ENCODE data around the gene DCX. TPM values are rescaled to one million over a fixed set of nuclear protein-coding genes. Genes with fewer than 3 reads are reported as not detected.
"Not testable (repeated sequence)": the region's sequence is repeated elsewhere in the genome, so short reads cannot be mapped to it uniquely, and the experiment has no call there.

Gene DCX
- polyA plus RNA-seq, 3 donors: 2.0 to 2.2 (median 2.1) TPM

DNA sequence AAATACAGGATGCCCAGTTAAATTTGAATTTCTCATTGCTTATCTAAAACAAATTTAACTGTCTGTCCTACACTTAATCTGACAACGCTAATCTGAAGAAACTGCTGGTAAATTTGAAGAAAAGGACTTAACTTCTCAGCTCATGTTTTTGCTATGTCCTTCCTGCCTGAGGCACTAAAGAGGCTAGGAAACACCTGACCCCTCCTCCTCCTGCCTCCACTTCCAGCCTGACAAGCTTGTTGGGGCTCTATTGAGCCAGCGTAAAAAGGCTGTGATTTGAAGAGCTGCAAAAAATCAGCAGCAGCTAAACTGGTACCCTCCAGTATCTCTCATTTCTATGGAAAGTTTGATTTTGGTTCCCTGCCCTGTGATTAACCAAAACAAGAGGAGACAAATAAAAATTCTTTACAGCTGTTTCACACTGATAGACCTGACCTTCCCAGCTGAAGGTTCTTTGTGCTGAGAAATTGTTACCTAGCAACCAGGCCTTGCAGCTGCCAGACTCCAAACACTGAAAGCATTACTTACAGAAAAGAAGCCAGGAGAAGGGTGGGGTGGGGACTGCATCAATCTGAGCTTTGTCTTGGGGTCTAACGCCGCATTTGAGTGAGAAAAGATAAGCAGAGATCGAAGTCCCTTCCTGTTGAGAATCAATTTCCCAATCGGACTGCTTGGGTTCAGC, 35.0 kb downstream of the DCX start:
- DNase-seq (ENCODE audit: extremely low read depth in 1 of 11, low read depth in 9 of 11, low spot score in 4 of 11): no peak

DNA sequence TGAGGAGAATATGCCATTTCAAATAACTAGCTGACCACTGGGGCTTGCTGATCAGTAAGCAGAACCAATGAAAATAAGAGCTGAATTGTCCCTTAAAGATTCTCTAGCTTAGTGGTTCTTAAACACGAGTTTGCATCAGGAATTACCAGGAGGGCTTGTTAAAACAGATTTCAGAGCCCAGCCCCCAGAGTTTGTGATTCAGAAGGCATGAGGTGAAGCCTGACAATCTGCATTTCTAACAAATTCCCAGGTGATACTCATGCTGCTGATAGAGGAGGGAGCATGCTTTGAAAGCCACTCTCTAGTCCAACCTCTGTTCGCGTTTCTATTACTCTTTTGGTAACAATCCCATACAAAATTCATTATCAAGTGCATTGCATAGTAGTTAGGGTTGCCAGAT, 35.5 kb downstream of the DCX start:
- no peak for DNase-seq (ENCODE audit: extremely low read depth in 1 of 11, low read depth in 9 of 11, low spot score in 4 of 11)

DNA sequence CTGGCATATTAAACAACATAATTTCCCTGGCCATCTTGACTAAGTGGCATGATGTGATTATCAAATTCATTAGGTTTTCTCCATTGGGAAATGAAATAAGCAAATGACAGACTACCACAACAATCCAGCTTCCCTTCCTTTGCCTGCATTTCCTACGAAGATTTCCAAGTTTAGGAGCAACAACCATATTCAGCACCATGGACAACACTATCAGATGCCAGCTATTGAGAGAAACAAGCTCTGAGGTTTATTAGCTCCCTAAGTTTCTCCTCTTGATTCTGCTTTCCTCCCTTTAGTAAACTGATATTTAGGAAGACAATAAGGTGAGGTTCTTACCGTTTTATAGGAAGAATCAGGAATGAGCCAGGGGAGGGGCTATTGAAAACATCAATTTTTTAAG, 36.2 kb downstream of the DCX start:
- DNase-seq (ENCODE audit: extremely low read depth in 1 of 11, low read depth in 9 of 11, low spot score in 4 of 11): peak in 9 of 11 donors; percentile 2 to 20 (median 7)

DNA sequence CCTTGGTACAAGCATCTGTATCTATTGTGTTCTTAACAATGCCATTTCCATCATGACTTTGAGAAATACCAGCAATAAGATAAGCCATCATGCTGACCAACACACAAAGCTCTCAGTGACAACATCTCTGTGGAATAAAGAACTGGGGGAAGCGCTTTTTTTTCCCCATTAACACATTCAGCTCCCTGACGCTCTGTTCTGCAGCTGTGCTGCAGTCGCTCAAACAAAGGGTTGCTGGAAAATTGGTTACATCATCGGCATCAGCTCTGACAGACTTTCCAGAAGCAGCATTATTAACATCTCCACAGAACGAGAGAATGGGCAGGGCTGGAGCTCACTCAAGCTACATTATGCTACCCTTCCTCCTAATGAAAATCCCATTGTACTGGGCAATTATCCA, 39.9 kb downstream of the DCX start:
- DNase-seq (ENCODE audit: extremely low read depth in 1 of 11, low read depth in 9 of 11, low spot score in 4 of 11): no peak

DNA sequence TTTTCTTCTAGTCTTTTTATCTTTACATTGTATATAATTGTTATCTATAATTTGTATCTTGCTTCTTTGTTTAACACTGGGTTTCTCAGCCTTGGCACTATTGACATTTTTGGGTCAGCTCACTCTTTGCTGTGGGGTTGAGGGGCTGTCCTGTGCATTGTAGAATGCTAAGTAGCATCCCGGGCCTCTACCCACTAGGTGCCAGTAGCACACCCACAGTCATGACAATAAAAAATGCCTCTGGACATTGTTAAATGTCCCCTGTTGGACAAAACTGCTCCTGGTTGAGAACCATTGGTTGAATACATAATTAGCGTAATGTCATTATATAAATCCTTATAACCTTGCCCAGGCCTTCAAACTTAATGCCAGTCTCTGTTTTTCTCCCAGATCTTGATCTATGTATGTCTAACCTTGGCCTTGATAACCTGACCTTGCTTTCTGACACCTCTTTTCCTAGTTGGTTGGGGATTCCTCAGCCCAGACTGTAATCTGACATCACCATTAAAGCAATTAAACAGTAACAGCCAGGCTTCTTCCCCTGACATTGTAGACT, 46.1 kb downstream of the DCX start:
- DNase-seq (ENCODE audit: extremely low read depth in 1 of 11, low read depth in 9 of 11, low spot score in 4 of 11): no peak

DNA sequence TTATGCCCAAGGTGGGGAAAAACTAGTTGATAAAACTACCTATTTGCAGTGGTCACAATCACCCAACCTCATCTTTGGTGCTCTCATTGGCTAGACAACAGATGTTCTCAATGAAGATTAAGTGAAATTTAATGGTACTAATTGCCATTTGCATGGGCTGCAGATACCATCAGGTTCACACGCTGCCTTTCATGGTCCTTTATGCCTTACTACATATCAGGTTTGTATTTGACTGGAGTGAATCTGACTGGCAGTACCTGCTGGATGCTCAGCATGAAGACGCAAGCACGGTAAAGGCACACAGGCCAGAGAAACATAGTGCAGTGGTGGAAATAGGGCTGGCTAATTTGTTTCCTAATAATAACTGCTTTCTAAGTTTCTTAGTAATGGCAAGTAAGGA, 48.3 kb downstream of the DCX start:
- DNase-seq (ENCODE audit: extremely low read depth in 1 of 11, low read depth in 9 of 11, low spot score in 4 of 11): no peak

DNA sequence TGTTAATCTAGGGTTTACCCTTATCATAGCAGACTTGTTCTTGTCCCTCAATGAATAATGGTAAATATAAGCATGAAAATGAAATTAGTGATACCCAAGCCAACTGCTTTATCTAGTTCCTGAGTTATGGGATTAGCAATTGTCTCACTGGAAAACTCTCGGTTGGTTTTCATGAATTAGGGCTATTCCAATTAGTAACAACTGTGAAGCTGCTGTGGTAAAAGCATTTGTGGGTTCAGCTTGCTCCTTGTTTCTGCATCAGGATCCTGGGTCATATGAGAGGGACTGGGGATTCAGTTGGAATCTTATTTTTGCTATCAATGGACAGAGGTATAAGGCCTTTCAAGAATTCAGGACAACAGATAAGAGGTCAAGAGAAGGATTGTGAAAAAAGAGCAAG, 50.2 kb downstream of the DCX start:
- DNase-seq (ENCODE audit: extremely low read depth in 1 of 11, low read depth in 9 of 11, low spot score in 4 of 11): no peak

DNA sequence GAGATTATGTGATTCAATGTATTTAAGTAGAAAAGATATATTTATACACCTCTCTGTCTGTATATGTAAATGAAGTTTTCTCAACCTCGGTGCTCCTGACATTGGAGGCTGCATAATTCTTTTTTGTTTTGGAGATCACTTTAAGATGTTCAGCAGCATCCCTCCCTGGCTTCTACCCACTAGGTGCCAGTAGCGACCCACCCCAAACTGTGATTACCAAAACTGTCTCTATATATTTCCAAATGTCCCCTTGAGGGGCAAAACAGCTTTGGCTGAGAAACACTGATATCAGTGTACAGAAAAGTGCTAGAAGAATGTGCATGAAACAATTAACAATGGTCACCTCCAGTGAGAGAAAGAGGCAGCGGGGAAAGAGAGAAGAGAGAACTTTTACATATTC, 51.2 kb downstream of the DCX start:
- no peak for DNase-seq (ENCODE audit: extremely low read depth in 1 of 11, low read depth in 9 of 11, low spot score in 4 of 11)

DNA sequence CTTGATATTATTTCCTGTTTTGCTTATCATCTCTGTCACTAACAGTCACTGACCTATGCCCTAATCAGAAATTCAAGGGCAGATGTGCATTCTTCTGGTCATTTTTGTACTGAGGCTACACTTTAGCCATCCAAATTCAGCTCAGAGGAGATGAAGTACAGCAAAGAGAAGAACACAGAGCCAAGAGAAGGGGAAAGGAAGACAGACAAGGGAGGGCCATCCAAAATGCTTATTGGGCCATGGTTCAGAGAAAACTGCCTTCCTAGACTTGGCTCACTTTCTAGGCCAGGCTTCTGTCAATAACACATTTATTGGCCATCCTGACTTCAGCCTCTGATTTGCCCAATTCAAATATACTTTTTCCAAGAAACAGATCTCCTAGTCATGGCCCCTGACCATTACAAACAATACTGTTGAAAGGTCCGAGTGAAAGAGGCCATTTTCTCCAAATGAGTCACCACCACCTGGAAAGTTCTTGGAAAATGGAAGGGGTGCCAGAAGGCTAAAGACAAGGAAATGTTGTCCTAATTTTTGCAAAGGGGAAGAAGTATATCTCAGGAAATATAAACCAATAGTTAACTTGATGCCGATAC, 56.4 kb downstream of the DCX start:
- DNase-seq (ENCODE audit: extremely low read depth in 1 of 11, low read depth in 9 of 11, low spot score in 4 of 11): no peak

DNA sequence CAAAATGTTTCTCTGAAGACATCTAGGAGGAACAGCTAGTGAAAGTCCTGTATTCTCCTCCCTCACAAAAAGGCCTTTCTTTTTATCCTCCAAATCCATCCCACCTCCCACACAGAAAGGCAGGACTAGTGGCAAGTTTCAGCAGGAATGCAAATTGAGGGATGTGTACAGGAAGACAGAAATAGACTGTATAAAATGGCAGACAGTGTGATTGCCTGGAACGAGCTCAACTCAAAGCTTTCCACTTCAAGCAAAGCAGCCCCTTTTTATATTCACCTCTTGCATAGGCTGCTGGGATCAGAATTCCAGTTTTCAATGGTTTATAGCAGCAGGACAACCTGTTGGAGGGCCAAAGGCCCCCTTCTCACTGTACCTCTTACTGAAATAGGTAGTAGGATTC, 57.5 kb downstream of the DCX start:
- DNase-seq (ENCODE audit: extremely low read depth in 1 of 11, low read depth in 9 of 11, low spot score in 4 of 11): no peak

DNA sequence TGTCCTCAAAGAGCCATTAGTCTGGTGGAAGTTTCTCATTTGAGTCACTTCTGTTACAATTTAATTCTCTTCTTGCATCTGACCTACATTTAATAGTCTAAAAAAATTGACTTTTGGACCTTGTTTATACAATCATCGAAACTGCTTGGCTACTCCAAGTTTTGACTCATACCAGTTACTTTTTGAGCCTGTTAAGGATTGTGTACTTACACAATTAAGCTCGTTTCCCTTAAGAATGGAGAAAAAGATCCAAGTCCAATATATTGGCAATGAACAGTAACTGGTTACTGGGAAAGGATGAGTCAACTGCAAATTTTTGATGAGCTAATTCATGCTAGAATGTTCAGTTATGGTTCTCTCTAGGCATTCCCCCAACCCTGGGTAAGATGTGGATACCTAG, 58.2 kb downstream of the DCX start:
- DNase-seq (ENCODE audit: extremely low read depth in 1 of 11, low read depth in 9 of 11, low spot score in 4 of 11): no peak

DNA sequence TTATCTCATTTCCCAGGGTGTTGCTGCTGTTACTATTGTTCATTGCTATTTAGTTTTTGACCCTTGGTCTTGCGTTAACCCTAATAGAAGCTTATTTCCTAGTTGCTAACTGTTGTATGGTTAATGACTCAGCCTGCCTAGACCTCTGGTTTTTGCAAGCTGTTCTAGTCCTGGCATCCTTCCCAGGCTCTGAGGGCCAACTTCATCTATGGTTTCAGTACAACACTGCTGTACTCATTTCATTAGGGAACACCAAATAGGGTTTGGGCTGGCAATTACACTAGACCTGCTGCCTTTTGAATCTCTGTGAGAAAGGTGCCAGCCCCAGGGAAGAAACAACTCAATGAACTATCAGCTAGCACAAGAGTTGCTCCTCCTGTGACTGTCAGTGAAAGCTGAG, 59.6 kb downstream of the DCX start:
- DNase-seq (ENCODE audit: extremely low read depth in 1 of 11, low read depth in 9 of 11, low spot score in 4 of 11): no peak

DNA sequence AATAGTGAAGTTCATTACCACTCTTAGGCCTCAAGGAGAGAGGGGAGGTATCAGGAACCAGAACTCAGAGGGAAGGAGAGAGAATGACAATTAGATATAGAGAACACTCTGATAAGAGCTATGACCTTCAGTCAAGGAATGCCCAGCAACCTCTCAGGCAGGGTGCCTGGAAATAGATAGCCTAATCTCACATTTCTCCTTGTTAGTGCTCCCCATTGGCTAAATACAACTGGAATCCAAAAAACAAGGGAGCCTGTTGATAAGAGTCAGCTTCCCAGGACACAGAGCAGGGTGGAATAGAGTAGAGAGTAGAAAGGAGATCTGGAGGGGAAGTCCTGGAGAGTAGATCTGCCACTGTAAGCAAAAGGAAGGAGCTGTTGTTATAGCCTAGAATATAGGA, 62.1 kb downstream of the DCX start:
- no peak for DNase-seq (ENCODE audit: extremely low read depth in 1 of 11, low read depth in 9 of 11, low spot score in 4 of 11)

DNA sequence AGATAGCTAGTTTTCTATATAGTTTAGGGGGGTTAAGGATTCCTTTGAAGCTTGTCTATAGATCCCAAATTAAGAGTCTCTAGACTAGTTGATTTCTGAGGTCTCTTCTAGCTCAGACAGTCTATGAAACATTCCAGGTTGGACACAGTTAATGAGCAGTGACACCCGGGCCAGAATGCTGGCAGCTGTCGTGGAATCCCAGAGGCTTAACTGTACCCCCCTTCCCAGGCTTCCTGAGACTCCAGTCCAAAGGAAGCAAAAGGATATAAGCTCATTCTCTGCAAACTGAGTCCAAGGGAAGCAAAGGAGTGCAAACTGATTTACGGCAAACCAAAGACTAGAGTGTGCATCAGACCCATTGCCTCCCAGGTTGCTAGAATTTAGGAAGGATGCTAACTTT, 62.9 kb downstream of the DCX start:
- no peak for DNase-seq (ENCODE audit: extremely low read depth in 1 of 11, low read depth in 9 of 11, low spot score in 4 of 11)

DNA sequence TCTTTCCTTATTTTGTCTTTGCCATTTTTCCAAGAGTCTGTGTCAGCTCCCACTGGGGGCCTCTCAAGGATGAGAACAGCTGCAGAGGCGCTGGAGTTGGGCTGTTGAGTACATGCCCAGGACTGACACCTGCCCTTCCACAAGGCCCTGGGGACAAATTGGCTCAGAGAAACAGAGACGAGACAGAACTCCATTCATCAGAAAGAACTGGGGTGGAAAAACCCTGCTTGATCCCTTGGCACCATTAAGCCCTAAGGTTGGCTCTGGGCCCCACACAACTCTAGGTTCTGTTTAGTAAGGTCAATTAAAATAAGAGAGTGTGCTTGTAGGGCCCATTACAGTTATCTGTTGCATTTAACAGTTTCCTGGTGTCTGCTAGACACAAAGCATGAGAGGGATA, 63.6 kb downstream of the DCX start:
- no peak for DNase-seq (ENCODE audit: extremely low read depth in 1 of 11, low read depth in 9 of 11, low spot score in 4 of 11)

DNA sequence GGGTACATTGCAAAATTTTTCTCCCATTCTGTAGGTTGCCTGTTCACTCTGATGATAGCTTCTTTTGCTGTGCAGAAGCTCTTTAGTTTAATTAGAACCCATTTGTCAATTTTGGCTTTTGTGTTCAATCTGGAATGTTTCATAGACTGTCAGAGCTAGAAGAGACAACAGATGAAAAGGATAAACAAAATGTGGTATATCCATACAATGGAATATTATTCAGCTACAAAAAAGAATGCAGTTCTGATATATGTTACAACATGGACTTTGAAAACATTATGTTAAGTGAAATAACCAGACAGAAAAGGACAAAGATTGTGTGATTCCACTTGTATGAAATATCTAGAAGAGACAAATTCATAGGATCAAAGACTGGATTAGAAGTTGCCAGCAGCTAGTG, 65.8 kb downstream of the DCX start:
- not testable (repeated sequence) for DNase-seq (ENCODE audit: extremely low read depth in 1 of 11, low read depth in 9 of 11, low spot score in 4 of 11)

DNA sequence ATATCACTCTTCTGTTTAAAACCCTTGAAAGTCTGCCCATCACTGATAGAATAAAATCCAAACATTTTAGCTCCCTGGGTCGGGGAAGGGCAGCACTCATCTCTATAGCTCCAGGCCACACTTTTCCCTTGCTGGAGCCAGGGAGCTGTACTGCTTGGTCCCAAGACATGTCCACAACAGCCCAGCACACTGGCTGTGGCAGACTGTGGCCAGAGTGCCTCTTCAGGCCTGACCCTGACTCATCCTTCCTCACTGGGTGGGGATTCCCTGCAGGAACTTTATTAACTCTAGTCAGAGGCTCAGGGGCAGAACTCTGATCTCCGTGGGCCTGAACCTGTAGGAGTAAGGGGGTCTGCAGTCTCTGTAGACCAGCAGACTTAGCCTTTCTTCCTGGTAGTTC, 71.9 kb downstream of the DCX start:
- DNase-seq (ENCODE audit: extremely low read depth in 1 of 11, low read depth in 9 of 11, low spot score in 4 of 11): no peak

DNA sequence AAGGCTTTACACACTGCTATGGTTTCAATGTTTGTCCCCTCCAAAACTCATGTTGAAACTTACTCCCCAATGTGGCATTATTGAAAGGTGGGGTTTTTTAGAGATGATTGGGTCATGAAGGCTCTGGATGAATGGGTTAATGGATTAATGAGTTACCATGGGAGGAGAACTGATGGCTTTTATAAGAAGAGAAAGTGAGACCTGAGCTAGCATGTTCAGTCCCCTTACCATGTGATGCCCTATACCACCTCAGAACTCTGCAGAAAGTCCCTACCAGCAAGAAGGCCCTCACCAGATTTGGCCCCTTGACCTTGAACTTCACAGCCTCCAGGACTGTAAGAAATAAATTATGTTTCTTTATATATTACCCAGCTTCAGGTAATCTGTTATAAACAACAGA, 72.8 kb downstream of the DCX start:
- no peak for DNase-seq (ENCODE audit: extremely low read depth in 1 of 11, low read depth in 9 of 11, low spot score in 4 of 11)

DNA sequence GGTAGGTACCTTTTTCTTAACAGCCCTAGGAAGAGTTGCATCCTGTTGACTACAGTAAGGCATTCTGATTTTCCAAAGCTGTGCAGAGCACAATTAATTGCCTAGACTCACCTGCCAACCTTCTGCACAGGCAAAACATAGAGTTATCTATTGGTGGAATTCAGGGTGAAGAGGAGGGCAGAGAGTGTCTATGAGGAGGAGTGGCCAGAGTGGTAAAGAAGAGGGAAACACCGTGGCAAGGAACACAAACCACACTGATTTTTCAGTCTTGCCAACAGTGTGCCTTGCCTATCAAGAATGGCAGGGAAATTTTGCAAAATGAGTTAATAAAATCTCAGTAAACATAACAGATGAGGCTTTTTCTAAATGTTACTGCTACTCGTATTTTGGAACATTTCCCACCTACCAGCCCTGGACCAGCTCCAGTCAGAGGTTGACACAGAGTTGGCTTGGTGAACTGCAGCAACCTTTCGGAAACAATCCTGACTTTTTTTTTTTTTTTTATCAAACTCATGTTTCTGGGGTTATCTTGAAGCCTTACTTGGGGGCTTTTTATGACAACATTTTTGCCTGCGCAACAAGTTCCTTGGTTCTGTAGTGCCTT, 73.8 kb downstream of the DCX start:
- DNase-seq (ENCODE audit: extremely low read depth in 1 of 11, low read depth in 9 of 11, low spot score in 4 of 11): no peak

DNA sequence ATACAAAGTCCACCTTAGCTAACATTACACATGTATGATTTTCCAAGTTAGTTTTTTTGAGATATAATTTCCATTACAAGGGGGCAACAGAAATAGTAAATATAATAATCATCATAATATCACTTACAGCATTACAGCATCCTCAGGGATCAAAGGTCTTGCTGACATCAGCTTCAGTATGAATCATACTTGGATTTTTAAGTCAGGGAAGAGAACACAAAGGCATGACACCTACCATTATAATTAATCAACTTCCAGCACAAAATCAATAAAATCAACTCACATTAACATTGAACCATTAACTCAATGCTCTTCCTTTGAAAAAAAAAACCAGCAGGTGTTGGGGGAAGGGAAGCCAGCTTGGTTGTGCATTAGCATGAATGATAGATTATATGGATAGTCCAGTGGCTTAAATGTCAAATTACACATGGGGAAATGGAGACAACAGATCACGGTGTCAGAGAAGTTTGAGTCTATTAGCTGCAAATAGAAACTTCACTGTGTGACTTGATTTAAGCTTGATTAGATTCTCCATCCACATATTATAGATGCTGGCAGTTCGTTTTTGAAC, 74.8 kb downstream of the DCX start:
- no peak for DNase-seq (ENCODE audit: extremely low read depth in 1 of 11, low read depth in 9 of 11, low spot score in 4 of 11)
